M059J (cell line): Measurements from ENCODE around the gene UBE2QL1. TPM values are rescaled to one million over a fixed set of nuclear protein-coding genes. Genes with fewer than 3 reads are reported as not detected.
"Not testable (repeated sequence)": the region's sequence is repeated elsewhere in the genome, so short reads cannot be mapped to it uniquely, and the experiment has no call there.

Experiments used
- DNase-seq: peaks from one replicate; pipeline ENCODE4 v3.0.0-alpha.2; 2012; ENCODE audit warnings: low read depth
- total RNA-seq: library from RNA; depleted of rRNA; stranded (reverse); fragments of >200 nt; shearing (Covaris generic); gene quantifications from 2 replicates; pipeline ENCODE4 v1.2.3, GENCODE V29; 2014

UBE2QL1 gene
- total RNA-seq, 1 experiment from 2014 or later = 0.02 TPM

DNA sequence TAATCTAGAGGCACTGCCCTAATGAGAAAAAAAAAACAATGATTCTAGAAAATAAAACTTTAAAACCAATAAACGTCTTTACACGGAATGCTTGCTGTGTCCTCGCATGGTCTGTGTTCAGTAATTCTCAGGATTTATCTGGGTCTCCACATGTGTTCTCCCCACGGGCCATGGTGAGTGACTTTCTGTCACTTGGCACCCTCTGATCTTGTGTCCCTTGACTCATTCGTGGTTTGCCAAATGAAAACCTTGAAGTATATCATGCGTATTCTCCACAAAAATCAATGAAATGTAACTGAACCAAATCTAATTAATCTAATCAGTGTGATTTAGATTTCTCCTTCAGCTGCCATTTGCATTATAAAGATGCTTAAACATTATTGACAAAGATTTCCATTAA, 48.0 kb downstream of the UBE2QL1 start:
- DNase-seq = no peak

DNA sequence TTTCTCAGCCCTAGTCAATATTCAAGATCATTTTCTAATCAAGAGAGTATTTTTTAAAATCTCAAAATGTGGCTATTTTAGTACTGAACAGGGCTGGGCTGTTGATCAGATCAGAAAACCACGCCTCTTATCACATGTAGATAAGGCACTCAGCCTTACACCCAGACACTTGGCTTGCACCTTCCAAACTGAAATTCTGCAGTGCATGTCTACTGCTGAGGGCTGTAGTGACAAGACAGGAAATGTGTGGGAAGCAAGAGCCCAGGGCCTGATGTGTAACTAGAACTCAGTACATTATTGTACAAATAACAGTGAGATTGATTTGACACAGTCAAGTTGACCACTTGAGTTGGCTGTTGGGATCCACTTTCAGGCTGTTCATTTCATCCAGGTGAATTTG, 48.6 kb downstream of the UBE2QL1 start:
- DNase-seq = no peak

DNA sequence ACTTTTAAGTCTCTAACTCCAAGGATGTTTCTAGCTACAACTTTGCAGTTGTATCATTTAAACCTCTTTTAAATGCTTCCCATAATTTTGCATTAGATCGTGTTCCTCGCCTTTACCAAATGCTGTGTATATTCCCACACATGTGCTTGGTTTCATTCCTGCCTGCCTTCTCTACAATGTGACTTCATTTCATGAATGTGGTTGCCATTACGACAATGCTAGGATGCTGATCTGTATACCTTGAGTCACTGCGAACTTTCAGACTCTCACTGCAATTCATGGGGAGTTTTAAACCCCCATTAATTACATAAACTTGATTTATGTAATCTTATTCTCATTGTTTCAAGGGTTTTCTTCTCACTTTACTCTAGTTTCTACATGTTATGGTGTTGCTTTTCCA, 50.3 kb downstream of the UBE2QL1 start:
- DNase-seq = peak; percentile 7

DNA sequence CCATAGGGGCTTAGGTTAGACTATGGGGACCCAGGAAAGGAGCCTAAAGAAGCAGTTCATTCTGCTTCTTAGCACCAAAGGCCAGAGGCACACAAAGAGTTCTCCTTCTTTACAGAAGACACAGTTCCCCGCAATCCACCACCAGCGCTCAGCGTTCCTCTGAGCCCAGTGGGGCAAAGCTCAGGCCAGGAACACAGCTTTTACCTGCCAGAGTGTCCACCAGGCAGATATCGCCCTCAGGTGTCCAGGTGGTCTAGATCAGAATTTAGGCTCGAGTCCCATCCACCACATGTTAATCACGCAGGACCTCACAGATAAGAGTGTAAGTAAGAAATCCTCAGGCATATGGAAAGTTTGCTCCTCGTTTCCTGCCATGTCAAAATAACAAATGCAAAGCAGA, 53.0 kb downstream of the UBE2QL1 start:
- DNase-seq = no peak

DNA sequence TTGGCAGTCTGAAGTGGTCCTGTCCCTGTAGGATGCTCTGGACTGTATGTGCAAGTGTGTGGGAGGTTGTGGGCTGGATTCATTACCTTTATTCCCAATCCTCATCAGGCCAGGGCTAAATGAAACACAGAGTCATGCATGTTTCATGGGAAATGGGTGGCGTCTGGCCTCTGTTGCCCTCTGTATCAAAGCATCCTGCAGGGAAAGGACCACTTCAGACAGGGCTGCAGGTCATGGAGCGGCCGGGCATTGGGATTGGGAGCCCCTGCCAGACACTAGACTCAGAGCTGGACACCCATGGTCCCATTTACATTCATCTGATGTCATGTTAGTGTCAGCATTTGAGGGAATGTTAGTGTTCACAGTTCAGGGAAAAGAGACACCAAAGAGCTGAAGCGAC, 53.8 kb downstream of the UBE2QL1 start:
- no peak for DNase-seq

DNA sequence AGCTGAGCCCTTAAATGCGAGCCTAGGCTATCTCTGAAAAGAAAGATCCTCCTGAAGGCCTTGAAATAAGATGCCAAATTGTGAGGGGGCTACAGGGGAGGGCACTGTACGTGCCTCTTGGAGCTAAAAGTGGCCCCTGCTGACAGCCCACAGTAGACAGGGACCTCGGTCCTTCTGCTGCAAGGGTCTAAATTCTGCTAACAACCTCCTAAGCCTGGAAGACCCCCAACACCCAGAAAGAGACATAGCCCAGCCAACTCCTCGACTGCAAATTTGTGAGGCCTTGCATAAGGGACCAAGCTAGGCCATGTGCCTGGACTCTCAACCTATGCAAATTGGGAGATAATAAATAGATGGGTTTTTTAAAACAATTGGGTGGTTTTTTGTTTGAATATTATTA, 54.7 kb downstream of the UBE2QL1 start:
- no peak for DNase-seq

DNA sequence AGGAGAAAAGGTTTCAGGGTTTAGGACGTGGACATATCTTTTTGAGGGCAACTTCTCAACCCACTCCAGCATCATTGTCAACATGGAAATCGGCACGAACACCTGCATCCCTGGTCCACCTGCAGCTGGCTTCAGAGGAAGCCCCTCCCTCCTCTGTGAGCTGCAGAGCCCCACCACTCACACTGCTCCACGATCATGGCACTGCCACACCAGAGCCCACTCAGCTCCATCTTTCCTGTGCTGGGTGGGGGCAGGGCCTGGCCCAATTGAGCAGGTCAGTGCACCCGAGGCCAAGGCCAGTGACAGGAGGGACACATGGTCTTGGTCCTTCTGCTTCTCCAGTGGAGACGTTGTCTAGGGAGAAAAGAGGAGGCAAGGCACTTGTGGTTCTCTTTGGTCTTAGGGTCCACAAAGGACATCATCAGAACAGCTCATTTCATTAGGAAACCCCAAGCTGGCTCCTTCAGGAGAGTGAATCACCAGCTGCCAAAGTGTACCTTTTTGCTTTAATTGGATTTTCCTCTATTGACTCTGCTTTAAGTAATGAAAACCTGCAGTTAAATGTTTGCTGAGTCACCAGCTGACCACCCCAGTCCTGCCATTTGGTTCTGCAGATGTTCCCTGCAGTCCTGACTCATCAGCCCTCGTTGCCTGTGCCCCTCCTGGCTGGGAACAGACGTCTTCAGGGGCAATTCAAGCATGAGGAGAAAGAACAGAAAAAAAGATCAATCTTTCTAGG, 56.2 kb downstream of the UBE2QL1 start:
- peak; percentile 61 for DNase-seq

DNA sequence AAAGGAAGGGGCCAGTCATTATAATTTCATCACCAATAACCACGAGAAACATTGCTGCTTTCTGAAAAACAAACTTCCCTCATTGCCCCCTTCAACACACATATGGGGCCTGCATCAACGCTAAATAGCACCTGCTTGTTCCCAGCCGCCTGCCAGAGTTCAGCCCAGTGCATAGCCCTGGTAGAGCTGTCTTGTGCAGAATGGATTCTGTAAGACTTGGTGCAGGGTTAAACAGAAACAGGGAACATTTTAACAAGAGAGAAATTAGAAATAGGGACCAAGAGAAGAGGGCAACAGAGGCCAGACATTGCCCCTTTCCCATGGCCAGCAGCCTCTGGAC, 56.7 kb downstream of the UBE2QL1 start:
- no peak for DNase-seq

DNA sequence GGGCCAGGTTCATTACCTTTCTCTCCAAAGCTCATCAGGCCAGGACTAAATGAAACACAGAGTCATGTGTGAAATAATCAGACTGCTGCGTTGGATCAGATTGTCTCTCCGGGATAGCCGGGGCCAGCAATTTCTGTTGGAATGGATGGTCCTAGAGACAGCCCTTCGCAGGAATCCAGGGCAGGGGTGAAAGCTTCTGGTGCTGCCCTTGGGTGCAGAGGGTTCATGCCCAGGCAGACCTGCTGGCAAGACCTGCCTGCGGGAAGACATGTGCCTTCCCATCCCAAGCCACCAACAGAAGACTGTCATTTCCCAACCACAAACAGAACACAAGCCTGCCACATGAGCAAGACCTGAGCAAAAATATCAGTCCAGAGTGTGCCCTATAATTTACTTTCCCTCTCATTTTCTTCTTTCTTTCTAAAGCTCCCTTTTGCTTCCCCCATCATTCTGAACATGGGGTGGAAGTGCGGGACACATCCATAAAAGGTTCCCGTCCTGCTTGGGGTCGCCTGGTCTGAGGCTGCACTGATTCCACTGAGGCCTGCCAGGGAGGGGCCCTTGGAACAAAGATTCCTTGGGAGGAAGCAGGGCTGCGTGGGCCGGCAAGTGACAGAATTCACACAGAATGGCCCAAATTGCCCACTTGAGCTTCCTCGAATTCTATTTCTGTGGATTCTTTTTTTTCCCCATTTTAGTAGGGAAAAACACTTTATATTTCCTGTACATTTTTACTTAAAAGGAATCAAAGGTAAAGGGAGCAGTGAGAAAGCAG, 57.3 kb downstream of the UBE2QL1 start:
- DNase-seq = no peak

DNA sequence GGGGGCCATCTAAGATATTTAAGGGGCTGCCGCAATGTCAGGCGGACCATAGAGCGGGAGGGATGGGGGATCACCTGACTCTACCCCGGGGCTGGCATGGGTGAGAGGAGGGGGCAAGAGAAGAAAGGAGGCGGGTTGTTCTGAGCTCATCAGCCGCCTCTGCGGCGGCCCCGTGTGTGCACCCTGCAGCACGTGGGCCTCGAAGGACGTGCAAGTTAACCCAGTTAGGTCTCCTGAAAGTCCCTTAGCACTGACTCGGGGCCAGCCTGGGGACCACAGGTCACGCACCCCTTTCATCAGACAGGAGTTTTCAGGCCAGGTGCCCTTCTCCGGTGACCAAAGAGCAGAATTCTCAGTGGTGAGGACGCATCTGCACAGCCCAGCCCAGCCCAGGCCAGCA, 58.0 kb downstream of the UBE2QL1 start:
- no peak for DNase-seq

DNA sequence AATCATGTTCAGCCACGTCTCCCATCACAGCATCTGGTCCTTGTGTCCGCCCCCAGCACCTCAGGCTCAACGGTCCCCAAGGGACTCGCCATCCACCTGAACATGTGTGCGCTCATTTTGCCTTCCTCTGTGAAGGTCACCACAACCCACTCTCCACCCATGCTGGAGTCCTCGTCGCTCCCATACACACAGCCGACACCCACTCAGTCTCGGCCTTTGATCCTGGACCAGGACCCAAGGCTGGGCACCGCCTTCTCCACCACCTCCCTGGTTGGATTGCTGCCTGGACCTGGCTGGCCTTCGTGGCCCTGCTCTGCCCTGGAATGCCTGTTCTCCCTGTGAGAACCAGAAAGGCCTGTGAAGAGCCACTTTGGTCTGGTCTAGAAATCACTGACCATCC, 60.3 kb downstream of the UBE2QL1 start:
- no peak for DNase-seq

DNA sequence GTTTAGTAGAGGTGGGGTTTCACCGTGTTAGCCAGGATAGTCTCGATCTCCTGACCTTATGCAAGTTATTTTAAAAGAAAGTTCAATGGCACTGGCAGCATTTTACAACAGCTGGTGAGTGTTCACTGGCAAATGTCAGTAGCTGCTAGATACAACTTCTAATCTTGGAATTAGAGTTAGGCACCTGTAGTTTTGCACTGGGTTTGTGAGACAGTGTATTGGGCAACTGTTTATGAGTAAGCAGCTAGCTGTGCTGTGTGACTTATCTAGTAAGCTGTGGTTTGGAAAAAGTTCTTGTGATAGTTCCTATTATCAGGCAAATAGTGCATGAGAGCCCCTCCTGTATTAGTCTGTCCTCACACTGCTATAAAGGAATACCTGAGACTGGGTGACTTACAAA, 61.5 kb downstream of the UBE2QL1 start:
- DNase-seq = peak; percentile 6

DNA sequence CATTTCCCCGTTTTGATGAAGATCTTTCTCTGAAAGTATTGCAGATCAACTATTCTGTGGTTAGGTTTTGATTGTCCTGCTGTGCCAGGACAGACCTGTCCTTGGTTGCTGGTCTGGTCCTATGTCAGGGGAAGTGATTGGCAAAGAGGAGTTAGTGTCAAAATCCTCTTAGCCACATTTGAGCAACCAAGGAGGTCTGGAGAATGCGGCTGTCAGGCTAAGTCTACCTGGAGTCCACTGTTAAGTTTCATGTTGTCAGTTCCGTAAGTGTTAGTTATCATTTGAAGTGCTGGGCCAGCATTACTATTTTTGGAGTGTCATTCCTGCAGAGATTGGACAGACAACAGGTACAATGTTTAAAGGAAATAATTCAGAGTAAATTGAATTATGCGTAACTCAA, 62.3 kb downstream of the UBE2QL1 start:
- no peak for DNase-seq

DNA sequence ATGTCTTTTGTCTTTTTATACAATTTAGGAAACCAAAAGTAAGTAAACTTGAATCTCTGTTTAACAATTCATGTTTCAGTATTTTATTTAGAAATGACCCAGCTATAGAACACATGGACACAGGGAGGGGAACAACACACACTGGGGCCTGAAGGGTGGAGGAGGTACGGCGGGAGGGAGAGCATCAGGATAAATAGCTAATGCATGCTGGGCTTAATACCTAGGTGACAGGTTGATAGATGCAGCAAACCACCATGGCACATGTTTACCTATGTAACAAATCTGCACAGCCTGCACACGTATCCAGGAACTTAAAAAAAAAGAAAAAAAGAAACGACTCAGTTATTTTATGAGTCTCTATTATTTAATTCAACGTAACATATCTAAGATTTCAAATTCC, 67.2 kb downstream of the UBE2QL1 start:
- DNase-seq = not testable (repeated sequence)

DNA sequence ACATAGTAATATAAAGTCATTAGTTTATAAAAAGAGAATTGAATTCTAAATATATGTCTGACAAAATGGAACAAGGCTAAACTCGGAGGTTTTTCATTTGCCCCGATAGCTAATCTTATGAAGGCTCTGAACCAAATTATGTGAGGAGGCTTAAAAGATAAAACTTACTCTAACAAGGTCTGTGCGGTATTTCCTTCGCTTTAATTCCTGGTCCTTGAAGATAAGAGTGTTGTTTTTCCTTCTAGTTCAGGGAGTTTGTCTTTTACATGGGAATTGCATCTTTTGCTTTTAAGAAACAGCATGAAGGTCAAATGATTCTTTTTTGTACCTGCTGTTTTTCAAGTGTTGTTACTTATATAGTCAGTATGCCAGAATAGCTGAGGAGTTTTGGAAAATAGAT, 68.2 kb downstream of the UBE2QL1 start:
- DNase-seq = no peak

DNA sequence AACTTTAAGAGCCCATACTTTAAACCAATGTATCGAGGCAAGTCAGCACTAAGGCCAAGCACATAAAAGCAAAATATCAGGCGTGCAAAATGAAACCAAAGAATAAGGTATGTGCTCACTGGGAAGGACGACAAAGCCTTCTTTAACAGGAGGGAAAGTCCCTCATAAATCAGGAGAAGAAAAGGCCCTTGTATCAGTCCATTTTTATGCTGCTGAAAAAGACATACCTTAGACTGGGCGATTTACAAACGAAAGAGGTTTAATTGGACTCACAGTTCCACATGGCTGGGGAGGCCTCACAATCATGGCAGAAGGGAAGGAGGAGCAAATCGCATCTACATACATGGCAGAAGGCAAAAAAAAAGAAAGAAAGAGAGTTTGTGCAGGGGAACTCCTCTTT, 68.9 kb downstream of the UBE2QL1 start:
- DNase-seq = no peak

DNA sequence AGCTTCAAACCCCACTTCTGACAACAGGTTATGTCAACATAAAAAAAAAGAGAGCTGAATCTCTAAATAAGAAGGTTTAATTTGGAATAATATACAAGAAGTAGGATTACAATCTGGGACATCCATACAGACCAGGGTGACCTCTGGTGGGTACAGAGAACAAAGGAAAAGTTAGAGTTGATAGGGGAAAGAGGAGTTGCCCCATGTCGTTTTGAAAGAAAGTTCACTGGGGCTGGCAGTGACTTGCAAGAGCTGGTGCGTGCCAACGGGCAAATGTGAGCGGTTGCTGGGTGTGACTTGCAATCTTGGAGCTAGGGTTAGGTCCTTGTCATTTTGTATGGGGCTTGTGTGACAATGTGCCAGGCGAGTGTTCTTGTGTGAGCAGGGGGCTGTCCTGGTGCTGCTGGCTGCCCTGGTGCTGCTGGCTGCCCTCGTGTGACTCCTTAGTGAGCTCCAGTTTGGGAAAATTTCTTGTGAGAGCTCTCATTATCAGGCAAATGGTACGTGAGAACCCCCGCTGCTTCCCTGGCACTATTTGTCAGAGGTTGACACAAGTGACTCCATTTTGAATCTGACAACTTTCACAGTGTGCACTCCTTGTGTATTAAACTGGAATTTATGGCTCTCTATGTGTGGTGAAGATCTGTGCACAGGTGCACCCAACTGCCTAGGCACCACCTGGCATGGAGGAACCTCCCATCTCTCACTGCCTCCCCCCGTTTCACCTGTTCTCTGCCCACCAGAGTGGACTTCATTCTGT, 69.8 kb downstream of the UBE2QL1 start:
- DNase-seq = peak; percentile 3

DNA sequence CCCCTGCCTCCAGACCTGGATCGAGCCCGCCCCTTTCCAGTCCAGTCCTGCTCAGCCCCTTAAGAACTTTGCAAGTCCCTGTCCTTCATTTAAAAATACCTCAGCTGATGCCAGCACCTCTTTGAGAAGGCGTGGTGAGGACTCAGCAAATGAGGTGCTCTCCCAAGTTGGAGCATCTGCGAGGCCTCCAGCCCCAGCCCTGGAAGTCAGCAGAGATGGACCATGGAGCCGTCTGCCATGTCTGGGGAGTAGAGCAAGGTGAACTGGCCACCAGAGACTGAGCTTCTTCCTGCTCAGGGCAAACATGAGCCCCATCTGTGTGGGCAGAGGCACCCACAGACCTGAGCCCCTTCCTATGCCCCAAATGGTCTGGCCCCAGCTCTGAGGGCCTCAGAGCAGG, 71.5 kb downstream of the UBE2QL1 start:
- DNase-seq = no peak

DNA sequence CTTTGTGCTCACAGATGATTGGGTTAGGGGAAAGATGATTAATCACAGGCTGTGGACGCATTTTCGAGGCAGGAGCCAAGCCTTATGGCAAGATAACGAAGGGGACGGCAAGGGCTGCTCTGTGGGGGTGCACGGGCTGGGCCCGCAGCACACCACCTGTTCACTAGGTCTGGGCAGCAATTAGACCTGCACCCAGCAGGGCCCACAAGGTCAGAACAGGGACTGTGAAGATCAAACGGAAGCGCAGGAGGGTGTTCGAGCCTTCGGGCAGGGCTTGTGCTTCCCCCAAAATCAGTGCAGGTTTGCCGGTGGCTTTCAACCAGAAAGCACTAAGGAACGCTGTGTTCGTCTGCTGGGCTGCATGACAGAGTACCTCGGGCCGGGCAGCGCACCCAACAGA, 73.7 kb downstream of the UBE2QL1 start:
- no peak for DNase-seq

DNA sequence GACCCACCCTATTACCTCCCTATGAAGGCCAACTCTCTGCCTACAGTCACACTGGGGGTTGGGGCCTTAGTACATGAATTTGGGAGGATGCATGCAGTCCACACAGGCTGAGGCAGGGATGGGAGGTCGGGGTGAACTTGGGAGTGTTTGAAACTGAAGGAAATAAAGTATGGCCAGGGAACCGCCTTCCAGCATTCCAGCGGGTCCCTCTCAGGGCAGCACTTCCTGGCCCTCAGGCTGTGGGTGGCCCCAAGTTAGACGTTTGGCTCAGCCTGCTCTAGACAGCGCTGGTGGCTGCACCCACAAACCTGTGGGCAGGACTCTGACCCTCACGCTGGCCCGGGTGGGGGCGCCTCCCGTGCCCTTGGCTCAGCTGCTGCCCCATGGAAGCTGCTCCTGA, 74.3 kb downstream of the UBE2QL1 start:
- DNase-seq = peak; percentile 35

DNA sequence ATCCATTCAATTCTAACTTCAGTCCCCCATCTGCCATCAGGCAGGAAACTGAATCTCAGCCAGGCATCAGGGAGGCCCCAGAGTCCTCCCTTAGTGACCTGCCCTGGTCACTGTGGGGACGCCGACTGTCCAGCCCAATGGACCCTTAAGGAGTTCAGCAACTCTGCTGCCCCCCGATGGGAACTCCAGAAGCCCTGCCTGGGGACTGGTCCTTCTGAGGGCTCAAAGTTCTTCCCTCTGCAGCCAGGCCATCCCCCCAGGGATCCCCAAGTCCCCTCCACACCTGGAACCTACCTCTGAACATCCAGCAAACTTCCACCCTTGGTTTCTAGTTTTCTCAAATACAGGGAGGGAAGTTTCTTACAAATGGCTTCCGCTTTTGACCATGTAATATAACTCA, 76.8 kb downstream of the UBE2QL1 start:
- no peak for DNase-seq

DNA sequence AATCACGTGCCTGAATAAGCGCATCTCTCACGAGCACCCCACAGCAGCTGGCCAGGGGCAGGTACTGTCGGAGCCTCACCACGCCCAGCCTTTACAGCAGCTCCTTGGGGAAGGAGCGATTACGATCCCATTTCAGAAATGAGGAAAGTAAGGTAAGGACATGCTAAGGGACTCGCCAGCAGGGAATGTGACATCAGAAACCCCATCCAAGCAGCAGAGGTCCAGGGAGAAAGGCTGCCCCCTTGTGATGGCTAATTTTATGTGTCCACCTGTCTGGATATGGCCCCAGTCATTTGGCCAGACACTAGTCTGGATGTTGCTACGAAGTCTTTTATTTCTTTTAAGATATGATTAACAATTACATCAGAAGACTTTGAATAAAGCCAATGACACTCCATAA, 77.3 kb downstream of the UBE2QL1 start:
- DNase-seq = peak; percentile 32
